ENCODE measurements around the gene APOD.
"Not testable (repeated sequence)": the region's sequence is repeated elsewhere in the genome, so short reads cannot be mapped to it uniquely, and the experiment has no call there.

The APOD gene

GRCh38 chr3:195617784-195618659 lies 34.3 kb upstream of the APOD start:
- DNase-seq = not testable (repeated sequence)

GRCh38 chr3:195617134-195617533 lies 33.4 kb upstream of the APOD start:
- not testable (repeated sequence) for DNase-seq

- no peak for DNase-seq
Measured at GRCh38 chr3:195616681-195617080, 32.9 kb upstream of the APOD start.

GRCh38 chr3:195615952-195616537 lies 32.3 kb upstream of the APOD start:
- not testable (repeated sequence) for DNase-seq

- DNase-seq = not testable (repeated sequence)
Measured at GRCh38 chr3:195614672-195615504, 31.1 kb upstream of the APOD start.

GRCh38 chr3:195613468-195614069 lies 29.8 kb upstream of the APOD start:
- DNase-seq = no peak

GRCh38 chr3:195612075-195612800 lies 28.5 kb upstream of the APOD start:
- no peak for DNase-seq

GRCh38 chr3:195609229-195609628 lies 25.5 kb upstream of the APOD start:
- DNase-seq = no peak

- DNase-seq = not testable (repeated sequence)
Measured at GRCh38 chr3:195601785-195602184, 18.0 kb upstream of the APOD start.

GRCh38 chr3:195601382-195601781 lies 17.6 kb upstream of the APOD start:
- no peak for DNase-seq

GRCh38 chr3:195599926-195600325 lies 16.2 kb upstream of the APOD start:
- not testable (repeated sequence) for DNase-seq

- DNase-seq = not testable (repeated sequence)
Measured at GRCh38 chr3:195599516-195599915, 15.8 kb upstream of the APOD start.

- DNase-seq = no peak
Measured at GRCh38 chr3:195597848-195598247, 14.1 kb upstream of the APOD start.

- no peak for DNase-seq
Measured at GRCh38 chr3:195597229-195597628, 13.5 kb upstream of the APOD start.

- DNase-seq = no peak
Measured at GRCh38 chr3:195596765-195597171, 13.0 kb upstream of the APOD start.

- no peak for DNase-seq
Measured at GRCh38 chr3:195595785-195596531, 12.2 kb upstream of the APOD start.

- DNase-seq = no peak
Measured at GRCh38 chr3:195591852-195592251, 8.1 kb upstream of the APOD start.

- DNase-seq = no peak
Measured at GRCh38 chr3:195591220-195591619, 7.5 kb upstream of the APOD start.

GRCh38 chr3:195590381-195590780 lies 6.6 kb upstream of the APOD start:
- not testable (repeated sequence) for DNase-seq

GRCh38 chr3:195589796-195590195 lies 6.1 kb upstream of the APOD start:
- DNase-seq = not testable (repeated sequence)

- DNase-seq = no peak
Measured at GRCh38 chr3:195587824-195588223, 4.1 kb upstream of the APOD start.

- no peak for DNase-seq
Measured at GRCh38 chr3:195587406-195587805, 3.7 kb upstream of the APOD start.

All from NCI-H226 (cell line).